Measurements from ENCODE around the gene SHANK3. TPM values are rescaled to one million over a fixed set of nuclear protein-coding genes. Genes with fewer than 3 reads are reported as not detected.

SHANK3 gene
- total and polyA plus RNA-seq, 3 experiments from 2014 or later = 0.07 TPM; not detected in 1

GRCh38 chr22:50718352-50718709 lies 45.7 kb downstream of the SHANK3 start:
- Histone ChIP-seq H3K36me3 (ENCODE audit: insufficient read depth, low read length) (no peaks in the 10 kb centered on the region), H3K27ac (ENCODE audit: low read depth, low read length) (no peak overlapping the region), H3K4me1 (ENCODE audit: insufficient read depth, low read length) (no peaks in the 10 kb centered on the region), H3K4me3 (ENCODE audit: low read length) (no peak overlapping the region), H3K9me3 (ENCODE audit: low read length) (no peaks in the 10 kb centered on the region), H3K27me3 (ENCODE audit: insufficient read depth, low read length, poor library complexity, severe bottlenecking) (no peaks in the 10 kb centered on the region)
- ChIA-PET POLR2A (no interaction called here), CTCF (no interaction called here)
- H3K36me3 Mint-ChIP-seq = no peaks in the 10 kb centered on the region
- no peak overlapping the region for H3K4me3 Mint-ChIP-seq
- peaks cover 4 to 7% of the 10 kb centered on the region in 2 donors for H3K27me3 Mint-ChIP-seq
- no peak overlapping the region for H3K27ac Mint-ChIP-seq
- no peaks in the 10 kb centered on the region for H3K4me1 Mint-ChIP-seq
- no peak for DNase-seq
- H3K9me3 Mint-ChIP-seq = no peaks in the 10 kb centered on the region

- DNase-seq = no peak
- H3K27ac Mint-ChIP-seq = no peak overlapping the region
- Histone ChIP-seq H3K27ac (ENCODE audit: low read depth, low read length) (no peak overlapping the region), H3K9me3 (ENCODE audit: low read length) (no peaks in the 10 kb centered on the region), H3K4me3 (ENCODE audit: low read length) (no peak overlapping the region), H3K36me3 (ENCODE audit: insufficient read depth, low read length) (no peaks in the 10 kb centered on the region), H3K27me3 (ENCODE audit: insufficient read depth, low read length, poor library complexity, severe bottlenecking) (no peaks in the 10 kb centered on the region), H3K4me1 (ENCODE audit: insufficient read depth, low read length) (no peaks in the 10 kb centered on the region)
- H3K4me1 Mint-ChIP-seq = no peaks in the 10 kb centered on the region
- ChIA-PET POLR2A (no interaction called here), CTCF (no interaction called here)
- no peaks in the 10 kb centered on the region for H3K9me3 Mint-ChIP-seq
- no peak overlapping the region for H3K4me3 Mint-ChIP-seq
- peaks cover 4 to 7% of the 10 kb centered on the region in 2 donors for H3K27me3 Mint-ChIP-seq
- no peaks in the 10 kb centered on the region for H3K36me3 Mint-ChIP-seq
These were observed 47.2 kb downstream of the SHANK3 start for GRCh38 chr22:50719814-50720300.

GRCh38 chr22:50720301-50721256 lies 48.0 kb downstream of the SHANK3 start:
- no peaks in the 10 kb centered on the region for H3K36me3 ChIP-seq (ENCODE audit: insufficient read depth, low read length)
- no peak overlapping the region for H3K27ac ChIP-seq (ENCODE audit: low read depth, low read length)
- ChIA-PET POLR2A (no interaction called here), CTCF (no interaction called here)
- Mint-ChIP-seq H3K4me1 (no peaks in the 10 kb centered on the region), H3K9me3 (no peaks in the 10 kb centered on the region), H3K27me3 (peaks cover 4 to 7% of the 10 kb centered on the region in 2 donors), H3K4me3 (no peak overlapping the region), H3K27ac (no peak overlapping the region), H3K36me3 (no peaks in the 10 kb centered on the region)
- no peak for DNase-seq
- no peak overlapping the region for H3K4me3 ChIP-seq (ENCODE audit: low read length)
- no peaks in the 10 kb centered on the region for H3K4me1 ChIP-seq (ENCODE audit: insufficient read depth, low read length)
- no peaks in the 10 kb centered on the region for H3K27me3 ChIP-seq (ENCODE audit: insufficient read depth, low read length, poor library complexity, severe bottlenecking)
- no peaks in the 10 kb centered on the region for H3K9me3 ChIP-seq (ENCODE audit: low read length)

DNA sequence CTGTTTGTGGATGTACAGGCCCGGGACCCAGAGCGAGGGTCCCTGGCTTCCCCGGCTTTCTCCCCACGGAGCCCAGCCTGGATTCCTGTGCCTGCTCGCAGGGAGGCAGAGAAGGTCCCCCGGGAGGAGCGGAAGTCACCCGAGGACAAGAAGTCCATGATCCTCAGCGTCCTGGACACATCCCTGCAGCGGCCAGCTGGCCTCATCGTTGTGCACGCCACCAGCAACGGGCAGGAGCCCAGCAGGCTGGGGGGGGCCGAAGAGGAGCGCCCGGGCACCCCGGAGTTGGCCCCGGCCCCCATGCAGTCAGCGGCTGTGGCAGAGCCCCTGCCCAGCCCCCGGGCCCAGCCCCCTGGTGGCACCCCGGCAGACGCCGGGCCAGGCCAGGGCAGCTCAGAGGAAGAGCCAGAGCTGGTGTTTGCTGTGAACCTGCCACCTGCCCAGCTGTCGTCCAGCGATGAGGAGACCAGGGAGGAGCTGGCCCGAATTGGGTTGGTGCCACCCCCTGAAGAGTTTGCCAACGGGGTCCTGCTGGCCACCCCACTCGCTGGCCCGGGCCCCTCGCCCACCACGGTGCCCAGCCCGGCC lies 48.7 kb downstream of the SHANK3 start:
- H3K27ac Mint-ChIP-seq = no peak overlapping the region
- POLR2A ChIA-PET = no interaction called here
- CTCF ChIA-PET = no interaction called here
- no peak overlapping the region for H3K27ac ChIP-seq (ENCODE audit: low read depth, low read length)
- H3K4me1 ChIP-seq (ENCODE audit: insufficient read depth, low read length) = no peaks in the 10 kb centered on the region
- no peak for DNase-seq
- no peaks in the 10 kb centered on the region for H3K4me1 Mint-ChIP-seq
- no peaks in the 10 kb centered on the region for H3K9me3 Mint-ChIP-seq
- no peak overlapping the region for H3K4me3 Mint-ChIP-seq
- peaks cover 4% of the 10 kb centered on the region in 2 donors for H3K27me3 Mint-ChIP-seq
- H3K4me3 ChIP-seq (ENCODE audit: low read length) = no peak overlapping the region
- H3K36me3 ChIP-seq (ENCODE audit: insufficient read depth, low read length) = no peaks in the 10 kb centered on the region
- H3K27me3 ChIP-seq (ENCODE audit: insufficient read depth, low read length, poor library complexity, severe bottlenecking) = no peaks in the 10 kb centered on the region
- H3K9me3 ChIP-seq (ENCODE audit: low read length) = no peaks in the 10 kb centered on the region
- no peaks in the 10 kb centered on the region for H3K36me3 Mint-ChIP-seq

DNA sequence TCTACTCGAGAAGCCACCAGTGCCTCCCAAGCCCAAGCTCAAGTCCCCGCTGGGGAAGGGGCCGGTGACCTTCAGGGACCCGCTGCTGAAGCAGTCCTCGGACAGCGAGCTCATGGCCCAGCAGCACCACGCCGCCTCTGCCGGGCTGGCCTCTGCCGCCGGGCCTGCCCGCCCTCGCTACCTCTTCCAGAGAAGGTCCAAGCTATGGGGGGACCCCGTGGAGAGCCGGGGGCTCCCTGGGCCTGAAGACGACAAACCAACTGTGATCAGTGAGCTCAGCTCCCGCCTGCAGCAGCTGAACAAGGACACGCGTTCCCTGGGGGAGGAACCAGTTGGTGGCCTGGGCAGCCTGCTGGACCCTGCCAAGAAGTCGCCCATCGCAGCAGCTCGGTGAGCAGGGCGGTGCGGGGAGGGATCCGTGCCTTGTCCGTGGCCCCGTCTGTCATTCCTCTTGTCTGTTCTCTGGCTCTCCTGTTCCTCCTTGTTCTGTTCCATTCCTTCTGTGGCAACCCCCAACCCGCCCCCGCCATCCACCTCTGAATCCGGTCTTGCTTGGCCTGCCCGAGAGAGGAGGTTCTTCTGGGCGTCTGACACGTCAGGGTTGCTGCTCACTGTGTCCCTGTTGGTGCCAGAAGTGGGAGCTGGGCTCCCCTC lies 49.6 kb downstream of the SHANK3 start:
- no peaks in the 10 kb centered on the region for H3K27me3 ChIP-seq (ENCODE audit: insufficient read depth, low read length, poor library complexity, severe bottlenecking)
- CTCF ChIA-PET = no interaction called here
- H3K4me3 ChIP-seq (ENCODE audit: low read length) = no peak overlapping the region
- H3K36me3 ChIP-seq (ENCODE audit: insufficient read depth, low read length) = no peaks in the 10 kb centered on the region
- H3K27me3 Mint-ChIP-seq = peaks cover 0 to 4% of the 10 kb centered on the region in 2 donors
- POLR2A ChIA-PET = no interaction called here
- no peaks in the 10 kb centered on the region for H3K4me1 Mint-ChIP-seq
- H3K9me3 Mint-ChIP-seq = no peaks in the 10 kb centered on the region
- H3K4me1 ChIP-seq (ENCODE audit: insufficient read depth, low read length) = no peaks in the 10 kb centered on the region
- no peaks in the 10 kb centered on the region for H3K36me3 Mint-ChIP-seq
- H3K4me3 Mint-ChIP-seq = no peak overlapping the region
- no peaks in the 10 kb centered on the region for H3K9me3 ChIP-seq (ENCODE audit: low read length)
- H3K27ac ChIP-seq (ENCODE audit: low read depth, low read length) = no peak overlapping the region
- H3K27ac Mint-ChIP-seq = no peak overlapping the region
- no peak for DNase-seq

Other genes with a start within 250 kb of the SHANK3 start
- 100 to 1,000 TPM; 144 to 150 TPM for gene SBF1, start 197.8 kb upstream of the SHANK3 start, total RNA-seq
- gene SBF1, start 197.8 kb upstream of the SHANK3 start, polyA plus RNA-seq = 43.8 TPM
- gene ADM2, start 191.3 kb upstream of the SHANK3 start, total RNA-seq = 1 to 10 TPM; 3.4 to 3.5 TPM
- gene ADM2, start 191.3 kb upstream of the SHANK3 start, polyA plus RNA-seq = 0.24 TPM
- gene MIOX, start 186.0 kb upstream of the SHANK3 start, total RNA-seq = under 1 TPM in 1 of 2 experiments, not detected in 1; 0.31 TPM
- not detected for gene MIOX, start 186.0 kb upstream of the SHANK3 start, polyA plus RNA-seq
- 10 to 100 TPM; 88.6 to 89.4 TPM for gene LMF2, start 165.1 kb upstream of the SHANK3 start, total RNA-seq
- 33.6 TPM for gene LMF2, start 165.1 kb upstream of the SHANK3 start, polyA plus RNA-seq
- 100 to 1,000 TPM; 155 to 165 TPM for gene NCAPH2, start 164.6 kb upstream of the SHANK3 start, total RNA-seq
- gene NCAPH2, start 164.6 kb upstream of the SHANK3 start, polyA plus RNA-seq = 36.5 TPM
- 1 to 10 TPM; 2.4 to 3.5 TPM for gene SCO2, start 147.2 kb upstream of the SHANK3 start, total RNA-seq
- gene SCO2, start 147.2 kb upstream of the SHANK3 start, polyA plus RNA-seq = 6.5 TPM
- 10 to 100 TPM; 86.1 to 93.6 TPM for gene TYMP, start 142.8 kb upstream of the SHANK3 start, total RNA-seq
- 17.5 TPM for gene TYMP, start 142.8 kb upstream of the SHANK3 start, polyA plus RNA-seq
- 1 to 10 TPM; 5.1 to 6.2 TPM for gene KLHDC7B, start 126.9 kb upstream of the SHANK3 start, total RNA-seq
- 8.1 TPM for gene KLHDC7B, start 126.9 kb upstream of the SHANK3 start, polyA plus RNA-seq
- not detected for gene SYCE3, start 109.9 kb upstream of the SHANK3 start, total RNA-seq
- gene SYCE3, start 109.9 kb upstream of the SHANK3 start, polyA plus RNA-seq = not detected
- 10 to 100 TPM; 43.6 to 45.0 TPM for gene CPT1B, start 94.4 kb upstream of the SHANK3 start, total RNA-seq
- gene CPT1B, start 94.4 kb upstream of the SHANK3 start, polyA plus RNA-seq = 0.40 TPM
- gene CHKB, start 90.0 kb upstream of the SHANK3 start, total RNA-seq = 10 to 100 TPM; 72.1 to 76.1 TPM
- gene CHKB, start 90.0 kb upstream of the SHANK3 start, polyA plus RNA-seq = 33.3 TPM
- under 1 TPM; 0.20 to 0.28 TPM for gene MAPK8IP2, start 72.0 kb upstream of the SHANK3 start, total RNA-seq
- gene MAPK8IP2, start 72.0 kb upstream of the SHANK3 start, polyA plus RNA-seq = not detected
- gene ARSA, start 44.7 kb upstream of the SHANK3 start, total RNA-seq = 10 to 100 TPM; 23.6 to 25.3 TPM
- gene ARSA, start 44.7 kb upstream of the SHANK3 start, polyA plus RNA-seq = 10.6 TPM
- not detected for gene ACR, start 65.4 kb downstream of the SHANK3 start, total RNA-seq
- gene ACR, start 65.4 kb downstream of the SHANK3 start, polyA plus RNA-seq = not detected
- 10 to 100 TPM; 35.6 to 36.2 TPM for gene RABL2B, start 110.8 kb downstream of the SHANK3 start, total RNA-seq
- 28.9 TPM for gene RABL2B, start 110.8 kb downstream of the SHANK3 start, polyA plus RNA-seq

All from CD8-positive, alpha-beta memory T cell (primary cell).